ENCODE measurements around the gene ASCC1. TPM values are rescaled to one million over a fixed set of nuclear protein-coding genes. Genes with fewer than 3 reads are reported as not detected.

The ASCC1 gene
- total and polyA plus RNA-seq, 2 of the 13 experiments (the other 11 are each of a cell fraction or from before 2014, with no cell fraction given), result 21.6 to 30.1 TPM

- TF ChIP-seq MAFG (CRISPR knock-in tag; IDR thresholded peaks at IDR 0.05), result no peak
- no peak for TF ChIP-seq SMARCC2 (IDR thresholded peaks at IDR 0.05)
- no peak for TF ChIP-seq MTERF4 (CRISPR knock-in tag; IDR thresholded peaks at IDR 0.05)
- no peak for TF ChIP-seq CEBPZ (IDR thresholded peaks at IDR 0.05; ENCODE audit: low read length)
- TF ChIP-seq ZSCAN12 (CRISPR knock-in tag; IDR thresholded peaks at IDR 0.05), result no peak
- no peak for TF ChIP-seq SETDB1 (CRISPR knock-in tag; IDR thresholded peaks at IDR 0.05; ENCODE audit: borderline replicate concordance)
- no peak for TF ChIP-seq MBNL3 (CRISPR knock-in tag; conservative IDR thresholded peaks at IDR 0.05)
- TF ChIP-seq MEIS1 (CRISPR knock-in tag; IDR thresholded peaks at IDR 0.05; ENCODE audit: borderline replicate concordance), result peak; percentile 73; the same call in 1 of the 2 replicates
- no peak for TF ChIP-seq ZNF512 (CRISPR knock-in tag; IDR thresholded peaks at IDR 0.05)
- TF ChIP-seq PAX8 (CRISPR knock-in tag; IDR thresholded peaks at IDR 0.05; ENCODE audit: borderline replicate concordance), result no peak
- no peak for TF ChIP-seq U2AF2 (IDR thresholded peaks at IDR 0.05; ENCODE audit: low read depth, low read length)
- no peak for TF ChIP-seq DZIP1 (CRISPR knock-in tag; IDR thresholded peaks at IDR 0.05)
- no peak for TF ChIP-seq ZNF737 (CRISPR knock-in tag; IDR thresholded peaks at IDR 0.05; ENCODE audit: borderline replicate concordance)
- TF ChIP-seq ZNF776 (CRISPR knock-in tag; IDR thresholded peaks at IDR 0.05), result no peak
- no peak for TF ChIP-seq ZNF652 (CRISPR knock-in tag; IDR thresholded peaks at IDR 0.05; ENCODE audit: borderline replicate concordance, low read depth)
- no peak for TF ChIP-seq NFYB (CRISPR knock-in tag; IDR thresholded peaks at IDR 0.05)
- no peak for TF ChIP-seq ZNF335 (CRISPR knock-in tag; IDR thresholded peaks at IDR 0.05)
- peak; percentile 41; the same call in 1 of the 2 replicates for TF ChIP-seq TARDBP (CRISPR knock-in tag; IDR thresholded peaks at IDR 0.05)
- no peak for TF ChIP-seq NBN (conservative IDR thresholded peaks at IDR 0.05)
- TF ChIP-seq KAT8 (CRISPR knock-in tag; IDR thresholded peaks at IDR 0.05), result peak; percentile 56
- TF ChIP-seq HOXA9 (CRISPR knock-in tag; IDR thresholded peaks at IDR 0.05; ENCODE audit: borderline replicate concordance), result no peak
- TF ChIP-seq ZNF510 (CRISPR knock-in tag; IDR thresholded peaks at IDR 0.05; ENCODE audit: low read depth), result no peak
Measured at GRCh38 chr10:72068901-72069446, 147.1 kb downstream of the ASCC1 start (continued).

Data from HepG2 (cell line).